ENCODE measurements around the gene HPRT1.

HPRT1 gene

GRCh38 chrX:134484039-134484438, 24.1 kb downstream of the HPRT1 start:
- TF ChIP-seq, protein P1, sequence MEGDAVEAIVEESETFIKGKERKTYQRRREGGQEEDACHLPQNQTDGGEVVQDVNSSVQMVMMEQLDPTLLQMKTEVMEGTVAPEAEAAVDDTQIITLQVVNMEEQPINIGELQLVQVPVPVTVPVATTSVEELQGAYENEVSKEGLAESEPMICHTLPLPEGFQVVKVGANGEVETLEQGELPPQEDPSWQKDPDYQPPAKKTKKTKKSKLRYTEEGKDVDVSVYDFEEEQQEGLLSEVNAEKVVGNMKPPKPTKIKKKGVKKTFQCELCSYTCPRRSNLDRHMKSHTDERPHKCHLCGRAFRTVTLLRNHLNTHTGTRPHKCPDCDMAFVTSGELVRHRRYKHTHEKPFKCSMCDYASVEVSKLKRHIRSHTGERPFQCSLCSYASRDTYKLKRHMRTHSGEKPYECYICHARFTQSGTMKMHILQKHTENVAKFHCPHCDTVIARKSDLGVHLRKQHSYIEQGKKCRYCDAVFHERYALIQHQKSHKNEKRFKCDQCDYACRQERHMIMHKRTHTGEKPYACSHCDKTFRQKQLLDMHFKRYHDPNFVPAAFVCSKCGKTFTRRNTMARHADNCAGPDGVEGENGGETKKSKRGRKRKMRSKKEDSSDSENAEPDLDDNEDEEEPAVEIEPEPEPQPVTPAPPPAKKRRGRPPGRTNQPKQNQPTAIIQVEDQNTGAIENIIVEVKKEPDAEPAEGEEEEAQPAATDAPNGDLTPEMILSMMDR (conservative IDR thresholded peaks at IDR 0.05; ENCODE audit: low read length): peak; percentile 58
- peak; percentile 58 for DNase-seq (ENCODE audit: low read depth)

GRCh38 chrX:134501941-134502340, 42.0 kb downstream of the HPRT1 start:
- TF ChIP-seq, protein P1 (conservative IDR thresholded peaks at IDR 0.05; ENCODE audit: low read length): no peak
- no peak for DNase-seq (ENCODE audit: low read depth)
- no peak overlapping the region for H3K4me3 ChIP-seq (ENCODE audit: low read length)

More at GRCh38 chrX:134484039-134484438, 24.1 kb downstream of the HPRT1 start:
- no peak overlapping the region for H3K4me3 ChIP-seq (ENCODE audit: low read length)

GRCh38 chrX:134502686-134503085, 42.7 kb downstream of the HPRT1 start:
- peak; percentile 60 for DNase-seq (ENCODE audit: low read depth)
- no peak overlapping the region for H3K4me3 ChIP-seq (ENCODE audit: low read length)
- TF ChIP-seq, protein P1 (conservative IDR thresholded peaks at IDR 0.05; ENCODE audit: low read length): no peak

DNA sequence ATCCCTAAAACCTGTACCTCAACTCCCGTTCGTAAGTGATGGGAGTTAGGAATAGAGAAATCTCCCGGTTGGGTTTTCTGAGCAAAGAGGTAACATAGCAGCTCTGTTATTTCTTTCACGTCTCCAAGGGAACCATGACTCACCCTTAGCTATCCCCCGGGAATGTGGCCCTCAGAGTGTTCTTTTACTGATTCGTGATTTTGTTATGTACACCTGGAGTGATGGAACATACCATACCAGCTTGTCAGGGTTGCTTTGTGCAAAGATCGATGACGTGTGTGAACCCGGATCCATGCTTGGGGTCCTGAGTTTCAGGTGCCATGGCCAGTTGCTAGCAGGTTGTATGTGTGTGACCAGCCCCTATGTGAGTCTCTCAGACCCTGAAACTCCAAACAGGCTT, 52.6 kb downstream of the HPRT1 start:
- TF ChIP-seq, protein P1 (conservative IDR thresholded peaks at IDR 0.05; ENCODE audit: low read length): no peak
- no peak overlapping the region for H3K4me3 ChIP-seq (ENCODE audit: low read length)
- peak; percentile 66 for DNase-seq (ENCODE audit: low read depth)

GRCh38 chrX:134513091-134513490, 53.1 kb downstream of the HPRT1 start:
- no peak overlapping the region for H3K4me3 ChIP-seq (ENCODE audit: low read length)
- no peak for DNase-seq (ENCODE audit: low read depth)
- TF ChIP-seq, protein P1 (conservative IDR thresholded peaks at IDR 0.05; ENCODE audit: low read length): no peak

DNA sequence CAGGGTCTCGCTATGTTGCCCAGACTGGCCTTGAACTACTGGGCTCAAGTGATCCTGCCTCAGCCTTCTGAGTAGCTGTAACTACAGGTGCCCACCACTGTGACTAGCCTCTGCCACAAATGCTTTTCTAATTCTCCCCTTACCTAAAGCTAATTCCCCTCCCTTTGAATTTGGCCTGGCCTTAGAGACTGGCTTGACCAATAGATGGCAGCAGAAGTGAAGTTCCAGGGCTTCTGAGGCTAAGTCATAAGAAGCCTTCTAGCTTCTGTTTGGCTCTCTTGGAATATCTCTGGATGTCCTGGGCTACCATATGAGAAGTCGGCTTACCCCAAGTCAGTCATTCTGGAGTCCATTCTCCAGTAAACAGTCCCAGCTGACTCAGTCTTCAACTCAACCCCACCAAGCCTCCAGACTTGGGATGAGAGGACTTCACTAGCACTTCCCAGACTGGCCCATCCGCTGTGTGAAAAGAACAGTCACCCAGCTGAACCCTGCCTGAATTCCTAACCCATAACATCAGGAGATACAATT, 61.0 kb downstream of the HPRT1 start:
- TF ChIP-seq, protein P1 (conservative IDR thresholded peaks at IDR 0.05; ENCODE audit: low read length): peak; percentile 70
- no peak overlapping the region for H3K4me3 ChIP-seq (ENCODE audit: low read length)
- DNase-seq (ENCODE audit: low read depth): peak; percentile 68

DNA sequence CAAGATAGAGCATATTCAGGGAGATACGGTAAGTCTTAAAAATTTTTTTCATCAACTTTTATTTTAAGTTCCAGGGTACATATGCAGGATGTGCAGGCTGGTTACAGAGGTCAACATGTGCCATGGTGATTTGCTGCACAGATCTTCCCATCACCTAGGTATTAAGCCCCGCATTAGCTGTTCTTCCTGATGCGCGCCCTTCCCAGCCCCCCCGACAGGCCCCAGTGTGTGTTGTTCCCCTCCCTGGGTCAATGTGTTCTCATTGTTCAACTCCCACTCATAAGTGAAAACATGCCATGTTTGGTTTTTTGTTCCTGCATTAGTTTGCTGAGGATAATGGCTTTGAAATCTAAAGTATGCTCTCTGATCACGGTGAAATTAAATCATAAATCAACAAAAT, 64.2 kb downstream of the HPRT1 start:
- TF ChIP-seq, protein P1 (conservative IDR thresholded peaks at IDR 0.05; ENCODE audit: low read length): no peak
- H3K4me3 ChIP-seq (ENCODE audit: low read length): no peak overlapping the region
- no peak for DNase-seq (ENCODE audit: low read depth)

All from AG10803 (cell line).